H1 (cell line): ENCODE results near the gene SVOPL.

Experiments used
- ATF3 ChIP-seq: IDR thresholded peaks from 2 replicates; pipeline ENCODE4 v1.6.1; 2011; ENCODE audit warnings: low read depth, mild to moderate bottlenecking, low read length; ENCODE audit not compliant: insufficient read depth
- CREB1 ChIP-seq: IDR thresholded peaks from 2 replicates; pipeline ENCODE4 v1.6.1; 2012; ENCODE audit warnings: inconsistent platforms
- CTBP2 ChIP-seq: IDR thresholded peaks from 2 replicates; pipeline ENCODE4 v1.7.0; 2011; ENCODE audit warnings: borderline replicate concordance, mild to moderate bottlenecking, moderate library complexity, mixed read lengths, low read length; ENCODE audit not compliant: insufficient read depth, insufficient read length
- CTCF ChIP-seq, 3 experiments: IDR thresholded peaks; 1 replicate in 2 of 3; 2 replicates in 1 of 3; pipeline versions ENCODE4 v1.5.1 to v1.6.1; 2011; ENCODE audit warnings: low read length in 3 of 3, mild to moderate bottlenecking in 3 of 3, inconsistent platforms in 2 of 3, low read depth in 1 of 3, moderate library complexity in 1 of 3; ENCODE audit not compliant: insufficient read depth in 1 of 3; ENCODE audit errors: control extremely low read depth in 1 of 3
- EP300 ChIP-seq, 2 experiments: IDR thresholded peaks; 1 replicate in 1 of 2; 2 replicates in 1 of 2; pipeline ENCODE4 v1.6.1; 2011 to 2012; ENCODE audit warnings: low read depth in 2 of 2, low read length in 2 of 2, mild to moderate bottlenecking in 2 of 2, borderline replicate concordance in 1 of 2, inconsistent platforms in 1 of 2, moderate library complexity in 1 of 2
- EZH2 ChIP-seq: fragments of 200-600 bp; sonication (generic); IDR thresholded peaks from 2 replicates; pipeline ENCODE4 v1.7.1; 2012; ENCODE audit warnings: low read depth, mild to moderate bottlenecking, moderate library complexity, low read length, inconsistent platforms; ENCODE audit not compliant: severe bottlenecking
- POLR2AphosphoS5 ChIP-seq: IDR thresholded peaks from 2 replicates; pipeline ENCODE4 v1.6.1; 2011; ENCODE audit warnings: low read depth, low read length
- POU5F1 ChIP-seq: IDR thresholded peaks from 2 replicates; pipeline ENCODE4 v1.6.1; 2011; ENCODE audit warnings: low read depth, mild to moderate bottlenecking, low read length, moderate library complexity
- RBBP5 ChIP-seq: IDR thresholded peaks from 2 replicates; pipeline ENCODE4 v1.7.1; 2012; ENCODE audit warnings: low read depth, mild to moderate bottlenecking, inconsistent platforms, low read length, moderate library complexity, borderline replicate concordance
- TAF1 ChIP-seq: IDR thresholded peaks from 2 replicates; pipeline ENCODE4 v1.6.1; 2011; ENCODE audit warnings: mild to moderate bottlenecking, low read depth, low read length
- ZNF274 ChIP-seq: IDR thresholded peaks from 2 replicates; pipeline ENCODE4 v1.7.0; 2012; ENCODE audit warnings: low read length, borderline replicate concordance; ENCODE audit errors: extremely low read depth

GRCh38 chr7:138588986-138589385 lies 112.2 kb downstream of the SVOPL start:
- TF ChIP-seq POU5F1, result no peak
- no peak for TF ChIP-seq CTBP2
- TF ChIP-seq TAF1, result no peak
- no peak for TF ChIP-seq CREB1
- no peak for TF ChIP-seq POLR2AphosphoS5
- no peak for TF ChIP-seq EZH2
- TF ChIP-seq EP300 (IDR thresholded peaks at IDR 0.05; ENCODE audit: borderline replicate concordance in 1 of 2, low read depth in 2 of 2, low read length in 2 of 2), result no peak
- TF ChIP-seq CTCF (IDR thresholded peaks at IDR 0.05; ENCODE audit: control extremely low read depth in 1 of 3, insufficient read depth in 1 of 3, low read depth in 1 of 3, low read length in 3 of 3), result no peak
- TF ChIP-seq ATF3, result no peak
- TF ChIP-seq RBBP5, result no peak
- TF ChIP-seq ZNF274, result no peak
